HCT116 (cell line): ENCODE data around the gene CD200. TPM values are rescaled to one million over a fixed set of nuclear protein-coding genes. Genes with fewer than 3 reads are reported as not detected.

ENCODE experiments used
- ATAC-seq: fragments of 200-7000 bp; cut with Tn5 transposase; 2 replicates; pipeline ENCODE4 v1.9.1; 2020; ENCODE audit warnings: mild to moderate bottlenecking, moderate library complexity
- BruUV-seq: library from RNA; stranded (reverse); fragments of 400-500 nt; replicated peaks from 2 replicates; lab custom pipeline; 2021; lab: Mats Ljungman, UMichigan
- CTCF ChIA-PET: fragments of 300-600 bp; sonication (Branson Sonifier 250); formaldehyde crosslinking; loops from one replicate; lab custom pipeline; 2021; ENCODE audit warnings: antibody characterized with exemption; lab: Charles Lee
- POLR2A ChIA-PET: fragments of 300-600, 350-600 bp; sonication (Branson Sonifier 250); formaldehyde crosslinking; loops from one replicate; lab custom pipeline; 2021; ENCODE audit warnings: antibody characterized with exemption; lab: Charles Lee
- RAD21 ChIA-PET, 2 experiments: fragments of 300-600 bp; sonication (Branson Sonifier 250); formaldehyde crosslinking; loops; one replicate each; lab custom pipeline; 2023; ENCODE audit warnings: low total read pairs in 2 of 2; ENCODE audit not compliant: uncharacterized antibody in 2 of 2, unreplicated experiment in 2 of 2, low non-redundant PET in 1 of 2; lab: Charles Lee
- DNase-seq: peaks from one replicate; pipeline ENCODE4 v3.0.0-alpha.2; 2010; ENCODE audit warnings: low read depth, low spot score
- H2AFZ ChIP-seq: fragments of 200-600 bp; shearing (Covaris generic), sonication (generic); 2 replicates; pipeline ENCODE4 v1.6.1; 2017; ENCODE audit warnings: low read depth, mixed run types, mixed read lengths, antibody characterized with exemption, low read length; ENCODE audit not compliant: poor library complexity, severe bottlenecking
- H3K27ac ChIP-seq: 2 replicates; pipeline ENCODE4 v1.5.1; 2012; ENCODE audit warnings: low read depth, low read length
- H3K27me3 ChIP-seq: fragments of 200-600 bp; sonication (generic); 2 replicates; pipeline ENCODE4 v1.6.1; 2016; ENCODE audit warnings: mixed run types, low read length, mixed read lengths; ENCODE audit not compliant: insufficient read depth
- H3K36me3 ChIP-seq, 2 experiments: fragments of 200-500 bp in 1 of 2; fragments of 200-600 bp in 1 of 2; sonication (Bioruptor generic) in 1 of 2; sonication (generic) in 1 of 2; 2 replicates each; pipeline versions ENCODE4 v1.5.1 to v1.6.1; 2014 to 2016; ENCODE audit warnings: low read length in 2 of 2, inconsistent platforms in 1 of 2, mixed read lengths in 1 of 2, mixed run types in 1 of 2; ENCODE audit not compliant: insufficient read depth in 2 of 2, control insufficient read depth in 1 of 2
- H3K4me1 ChIP-seq, 2 experiments: fragments of 200-600 bp in 1 of 2; sonication (generic) in 1 of 2; 2 replicates each; pipeline versions ENCODE4 v1.5.1 to v1.6.1; 2012 to 2017; ENCODE audit warnings: low read length in 2 of 2, inconsistent platforms in 1 of 2, mild to moderate bottlenecking in 1 of 2, mixed read lengths in 1 of 2, mixed run types in 1 of 2, moderate library complexity in 1 of 2; ENCODE audit not compliant: insufficient read depth in 2 of 2, control insufficient read depth in 1 of 2
- H3K4me2 ChIP-seq: fragments of 200-600 bp; sonication (generic); 2 replicates; pipeline ENCODE4 v1.6.1; 2017; ENCODE audit warnings: mixed run types, low read length, mixed read lengths
- H3K4me3 ChIP-seq, 2 experiments: fragments of 200-600 bp in 1 of 2; sonication (generic) in 1 of 2; replicated peaks in 1 of 2; 2 replicates each; pipeline ENCODE4 v1.5.1; 2011 to 2016; ENCODE audit warnings: low read length in 2 of 2, control low read depth in 1 of 2, low read depth in 1 of 2, mild to moderate bottlenecking in 1 of 2, mixed read lengths in 1 of 2, mixed run types in 1 of 2
- H3K79me2 ChIP-seq: fragments of 200-600 bp; sonication (generic); 2 replicates; pipeline ENCODE4 v1.6.1; 2017; ENCODE audit warnings: mild to moderate bottlenecking, mixed run types, low read length, moderate library complexity, mixed read lengths; ENCODE audit not compliant: insufficient read depth
- H3K9ac ChIP-seq: fragments of 200-600 bp; sonication (generic); 2 replicates; pipeline ENCODE4 v1.6.1; 2016; ENCODE audit warnings: low read length, mixed read lengths
- H3K9me2 ChIP-seq: fragments of 200-600 bp; sonication (generic), shearing (Covaris generic); 2 replicates; pipeline ENCODE4 v1.6.1; 2017; ENCODE audit warnings: mixed run types, mild to moderate bottlenecking, moderate library complexity; ENCODE audit not compliant: insufficient read depth
- H3K9me3 ChIP-seq, 2 experiments: fragments of 200-500 bp in 1 of 2; fragments of 200-600 bp in 1 of 2; sonication (Bioruptor generic) in 1 of 2; sonication (generic) in 1 of 2; 2 replicates each; pipeline ENCODE4 v1.6.1; 2014 to 2017; ENCODE audit warnings: low read length in 2 of 2, mixed read lengths in 2 of 2, inconsistent platforms in 1 of 2, low read depth in 1 of 2, mild to moderate bottlenecking in 1 of 2, mixed run types in 1 of 2, moderate library complexity in 1 of 2; ENCODE audit not compliant: control insufficient read depth in 1 of 2, insufficient read depth in 1 of 2
- H4K20me1 ChIP-seq: fragments of 200-600 bp; sonication (generic), shearing (Covaris generic); 2 replicates; pipeline ENCODE4 v1.6.1; 2017; ENCODE audit warnings: mixed run types, mild to moderate bottlenecking, moderate library complexity; ENCODE audit not compliant: insufficient read depth
- CEBPB ChIP-seq: IDR thresholded peaks from 2 replicates; pipeline ENCODE4 v1.6.1; 2012; ENCODE audit warnings: low read depth
- EGR1 ChIP-seq: IDR thresholded peaks from 2 replicates; pipeline ENCODE4 v1.6.1; 2012; ENCODE audit warnings: low read depth
- EZH2 ChIP-seq: fragments of 200-600 bp; sonication (generic); IDR thresholded peaks from 2 replicates; pipeline ENCODE4 v1.6.1; 2017; ENCODE audit warnings: antibody characterized with exemption, mixed run types
- JUND ChIP-seq: IDR thresholded peaks from 2 replicates; pipeline ENCODE4 v1.6.1; 2012
- POLR2A ChIP-seq: IDR thresholded peaks from 2 replicates; pipeline ENCODE4 v1.7.0; 2011; ENCODE audit warnings: borderline replicate concordance; ENCODE audit not compliant: insufficient read depth, insufficient read length; ENCODE audit errors: extremely low read depth
- POLR2AphosphoS5 ChIP-seq: IDR thresholded peaks from 2 replicates; pipeline ENCODE4 v1.6.1; 2011; ENCODE audit warnings: mild to moderate bottlenecking, low read depth, low read length, moderate library complexity
- SIN3A ChIP-seq: IDR thresholded peaks from 2 replicates; pipeline ENCODE4 v1.6.1; 2012; ENCODE audit warnings: low read depth
- SP1 ChIP-seq: IDR thresholded peaks from 2 replicates; pipeline ENCODE4 v1.6.1; 2012; ENCODE audit warnings: low read depth
- SRF ChIP-seq: IDR thresholded peaks from 2 replicates; pipeline ENCODE4 v1.6.1; 2012; ENCODE audit warnings: low read depth
- TCF7L2 ChIP-seq: IDR thresholded peaks from 2 replicates; pipeline ENCODE4 v1.7.0; 2011; ENCODE audit warnings: borderline replicate concordance, inconsistent platforms; ENCODE audit not compliant: insufficient read depth, insufficient read length; ENCODE audit errors: extremely low read depth
- YY1 ChIP-seq: IDR thresholded peaks from 2 replicates; pipeline ENCODE4 v1.6.1; 2011; ENCODE audit warnings: low read length, low read depth, moderate library complexity, mild to moderate bottlenecking; ENCODE audit not compliant: insufficient replicate concordance; ENCODE audit errors: extremely low read depth
- ZNF274 ChIP-seq: fragments of 200-500 bp; sonication (Bioruptor generic); IDR thresholded peaks from 2 replicates; pipeline ENCODE4 v1.6.1; 2014; ENCODE audit warnings: mild to moderate bottlenecking, low read depth, low read length, inconsistent platforms
- intact Hi-C: fragments of 100-400 bp; cut with micrococcal nuclease; formaldehyde crosslinking; loops from 2 replicates; pipeline ENCODE4 v1.10.0; 2022
- total RNA-seq: library from RNA; stranded (reverse); gene quantifications from one replicate; pipeline ENCODE4 v1.2.1, GENCODE V29; 2021; ENCODE audit not compliant: unreplicated experiment
- TF ChIP-seq, protein P1 (sequence below), 3 experiments: fragments of 200-600 bp in 1 of 3; sonication (generic) in 1 of 3; IDR thresholded peaks in 2 of 3; conservative IDR thresholded peaks in 1 of 3; 2 replicates each; pipeline ENCODE4 v1.5.1; 2012 to 2017; ENCODE audit warnings: low read depth in 2 of 3, low read length in 2 of 3, antibody characterized with exemption in 1 of 3, borderline replicate concordance in 1 of 3, control low read depth in 1 of 3, mild to moderate bottlenecking in 1 of 3, mixed read lengths in 1 of 3, mixed run types in 1 of 3, moderate library complexity in 1 of 3; ENCODE audit not compliant: insufficient read depth in 1 of 3
- TF ChIP-seq, protein P2 (sequence below): IDR thresholded peaks from 2 replicates; pipeline ENCODE4 v1.6.1; 2012

CD200 gene
- total RNA-seq, 1 experiment from 2014 or later, result not detected

DNA sequence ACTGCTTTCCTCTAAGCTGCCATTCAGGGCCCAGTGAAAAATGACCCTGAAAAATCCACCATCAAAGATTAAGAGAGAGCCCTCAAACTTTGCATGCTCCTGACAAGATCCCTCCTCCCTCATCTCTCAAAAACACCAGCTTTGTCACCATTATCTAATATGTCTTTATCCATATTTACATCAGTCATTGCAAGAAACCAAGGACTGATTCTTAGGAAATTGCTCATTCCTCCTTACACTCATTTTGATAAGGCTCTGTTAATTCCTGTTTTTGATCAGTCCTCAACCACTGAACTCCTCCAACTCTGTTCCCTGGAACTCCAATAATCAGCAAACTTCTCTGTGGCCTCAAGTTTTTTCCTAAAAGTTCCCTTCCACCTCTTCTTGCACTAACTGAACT is 51.8 kb downstream of the CD200 start (continued):
- TF ChIP-seq, protein P1, sequence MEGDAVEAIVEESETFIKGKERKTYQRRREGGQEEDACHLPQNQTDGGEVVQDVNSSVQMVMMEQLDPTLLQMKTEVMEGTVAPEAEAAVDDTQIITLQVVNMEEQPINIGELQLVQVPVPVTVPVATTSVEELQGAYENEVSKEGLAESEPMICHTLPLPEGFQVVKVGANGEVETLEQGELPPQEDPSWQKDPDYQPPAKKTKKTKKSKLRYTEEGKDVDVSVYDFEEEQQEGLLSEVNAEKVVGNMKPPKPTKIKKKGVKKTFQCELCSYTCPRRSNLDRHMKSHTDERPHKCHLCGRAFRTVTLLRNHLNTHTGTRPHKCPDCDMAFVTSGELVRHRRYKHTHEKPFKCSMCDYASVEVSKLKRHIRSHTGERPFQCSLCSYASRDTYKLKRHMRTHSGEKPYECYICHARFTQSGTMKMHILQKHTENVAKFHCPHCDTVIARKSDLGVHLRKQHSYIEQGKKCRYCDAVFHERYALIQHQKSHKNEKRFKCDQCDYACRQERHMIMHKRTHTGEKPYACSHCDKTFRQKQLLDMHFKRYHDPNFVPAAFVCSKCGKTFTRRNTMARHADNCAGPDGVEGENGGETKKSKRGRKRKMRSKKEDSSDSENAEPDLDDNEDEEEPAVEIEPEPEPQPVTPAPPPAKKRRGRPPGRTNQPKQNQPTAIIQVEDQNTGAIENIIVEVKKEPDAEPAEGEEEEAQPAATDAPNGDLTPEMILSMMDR (IDR thresholded peaks at IDR 0.05 in 2 of 3, conservative IDR thresholded peaks at IDR 0.05 in 1 of 3; ENCODE audit: borderline replicate concordance in 1 of 3, insufficient read depth in 1 of 3, low read depth in 2 of 3, low read length in 2 of 3), result no peak
- no peak for TF ChIP-seq CEBPB
- no peak for TF ChIP-seq SP1
- TF ChIP-seq POLR2AphosphoS5, result no peak
- no peak for TF ChIP-seq SIN3A
- no peak for TF ChIP-seq POLR2A
- TF ChIP-seq EZH2, result no peak
- TF ChIP-seq, all 23 proteins: peak for 0

DNA sequence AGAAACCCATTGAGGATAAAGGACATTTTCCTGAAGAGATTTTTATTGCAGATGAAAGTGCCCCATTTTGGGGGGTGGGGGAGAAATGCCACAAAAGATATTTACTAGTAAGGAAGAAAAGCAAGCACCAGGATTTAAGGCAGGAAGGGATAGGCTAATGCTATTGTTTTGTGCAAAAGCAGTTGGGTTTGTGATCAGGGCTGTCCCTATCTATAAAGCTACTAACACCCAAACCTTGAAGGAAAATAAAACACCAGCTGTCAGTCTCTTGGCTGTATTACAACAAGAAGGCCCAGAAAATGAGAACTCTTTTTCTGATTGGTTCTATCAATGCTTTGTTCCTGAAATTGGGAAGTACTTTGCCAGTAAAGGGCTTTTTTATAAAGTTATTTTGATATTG is 56.0 kb downstream of the CD200 start:
- H3K9ac ChIP-seq, result no peak overlapping the region

More for the DNA sequence above, 56.0 kb downstream of the CD200 start:
- ATAC-seq (no peak), DNase-seq (no peak)
- H4K20me1 ChIP-seq, result no peaks in the 10 kb centered on the region
- RAD21 ChIA-PET, result no interaction called here
- no peaks in the 10 kb centered on the region for H3K79me2 ChIP-seq
- no peak overlapping the region for H3K27ac ChIP-seq
- intact Hi-C loops, result no loop called here
- no peaks in the 10 kb centered on the region for H3K9me2 ChIP-seq
- H3K4me1 ChIP-seq, result peaks cover 4 to 14% of the 10 kb centered on the region in 2 experiments; a peak in 2 of 4 replicates
- peaks cover 6 to 7% of the 10 kb centered on the region in 2 experiments; a peak in 2 of 4 replicates for H3K9me3 ChIP-seq
- no TSS peak for BruUV-seq
- no peaks in the 10 kb centered on the region for H3K27me3 ChIP-seq
- no peak overlapping the region for H2AFZ ChIP-seq
- POLR2A ChIA-PET, result no interaction called here
- no peak overlapping the region for H3K4me2 ChIP-seq
- no peaks in the 10 kb centered on the region for H3K36me3 ChIP-seq
- TF ChIP-seq ZNF274, result no peak
- no peak for TF ChIP-seq POLR2AphosphoS5
- no peak for TF ChIP-seq EGR1
- TF ChIP-seq, protein P2, sequence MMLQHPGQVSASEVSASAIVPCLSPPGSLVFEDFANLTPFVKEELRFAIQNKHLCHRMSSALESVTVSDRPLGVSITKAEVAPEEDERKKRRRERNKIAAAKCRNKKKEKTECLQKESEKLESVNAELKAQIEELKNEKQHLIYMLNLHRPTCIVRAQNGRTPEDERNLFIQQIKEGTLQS, result no peak
- no peak for TF ChIP-seq SRF
- TF ChIP-seq TCF7L2, result no peak
- no peak for TF ChIP-seq JUND
- TF ChIP-seq CEBPB, result no peak
- no peak for TF ChIP-seq POLR2A
- no peak for TF ChIP-seq YY1
- H3K4me3 ChIP-seq, result no peak overlapping the region
- CTCF ChIA-PET, result no interaction called here
